Transverse colon (tissue), 4 donors: ENCODE results near the gene ATP5F1A.

Source experiments
- CTCF ChIP-seq, 5 experiments: fragments of 200-600 bp in 3 of 5; fragments of 450-650 bp in 2 of 5; sonication (generic) in 3 of 5; IDR thresholded peaks; 1 replicate in 2 of 5; 2 replicates in 3 of 5; pipeline ENCODE4 v1.5.1; 2016 to 2017; ENCODE audit warnings: antibody characterized with exemption in 5 of 5, inconsistent platforms in 3 of 5, mild to moderate bottlenecking in 2 of 5, moderate library complexity in 1 of 5
- EP300 ChIP-seq: sonication (generic); formaldehyde crosslinking; IDR thresholded peaks from one replicate; pipeline ENCODE4 v1.6.1; 2017; ENCODE audit warnings: antibody characterized with exemption, low read depth
- POLR2A ChIP-seq: fragments of 450-650 bp; IDR thresholded peaks from one replicate; pipeline ENCODE4 v1.6.1; 2016; ENCODE audit warnings: antibody characterized with exemption, mild to moderate bottlenecking, moderate library complexity
- POLR2AphosphoS5 ChIP-seq, 3 donors: sonication (generic); formaldehyde crosslinking; IDR thresholded peaks; one replicate each; pipeline ENCODE4 v1.6.1; 2016; ENCODE audit warnings: antibody characterized with exemption in 3 of 3

- TF ChIP-seq POLR2AphosphoS5 (IDR thresholded peaks at IDR 0.05): no peak
- TF ChIP-seq POLR2A: no peak
- no peak for TF ChIP-seq EP300
- no peak for TF ChIP-seq CTCF (IDR thresholded peaks at IDR 0.05)
Observed at GRCh38 chr18:46037512-46038305, 60.4 kb downstream of the ATP5F1A start.
